CD4-positive, alpha-beta T cell treated with Interleukin-21 for 1 hour (primary cell): ENCODE measurements around the gene TMED8.
"Not testable (repeated sequence)": the region's sequence is repeated elsewhere in the genome, so short reads cannot be mapped to it uniquely, and the experiment has no call there.

Experiments
- DNase-seq: peaks from one replicate; pipeline ENCODE4 v3.0.0-alpha.2; 2020

TMED8 gene

DNA sequence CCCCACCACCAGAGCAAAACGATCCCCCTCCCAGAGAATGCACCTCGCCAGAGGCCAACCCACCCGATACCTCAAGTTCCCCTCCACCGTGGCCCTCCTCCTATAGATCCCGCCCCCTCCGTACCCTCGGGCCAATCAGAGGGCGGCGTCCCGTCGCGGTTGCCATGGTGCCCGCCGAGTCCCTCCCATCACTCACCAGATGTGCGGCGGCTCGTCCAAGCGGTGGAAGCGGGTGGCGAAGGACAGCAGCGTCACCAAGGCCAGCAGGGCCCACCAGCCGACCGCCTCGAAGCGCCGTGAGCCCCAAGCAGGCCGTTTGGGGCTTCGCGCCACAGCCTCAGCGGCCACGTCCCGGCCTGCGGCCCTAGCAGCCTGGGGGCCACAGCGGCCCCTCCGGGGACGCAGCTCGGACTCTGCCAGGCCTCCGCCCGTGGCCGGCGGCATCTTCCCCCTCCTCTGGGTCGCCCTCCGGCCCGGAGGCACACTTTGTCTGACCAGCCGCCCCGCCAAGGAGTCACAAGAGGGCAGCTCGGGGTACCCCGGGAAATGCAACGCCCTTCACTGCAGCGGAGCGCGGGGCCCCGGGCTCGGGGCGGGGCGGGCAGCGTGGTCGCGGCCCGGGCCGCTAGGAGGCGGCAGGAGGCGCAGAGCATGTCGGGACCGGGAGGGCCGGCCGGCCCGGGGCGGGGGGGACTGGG is 56.5 kb downstream of the TMED8 start, which contains the start of gene POMT2:
Gene POMT2, minus strand, starts transcription at position 646 of the 698 bp plus-strand sequence. Its CDS starts 202 bp downstream, at position 444.
- DNase-seq: peak; percentile 93

DNA sequence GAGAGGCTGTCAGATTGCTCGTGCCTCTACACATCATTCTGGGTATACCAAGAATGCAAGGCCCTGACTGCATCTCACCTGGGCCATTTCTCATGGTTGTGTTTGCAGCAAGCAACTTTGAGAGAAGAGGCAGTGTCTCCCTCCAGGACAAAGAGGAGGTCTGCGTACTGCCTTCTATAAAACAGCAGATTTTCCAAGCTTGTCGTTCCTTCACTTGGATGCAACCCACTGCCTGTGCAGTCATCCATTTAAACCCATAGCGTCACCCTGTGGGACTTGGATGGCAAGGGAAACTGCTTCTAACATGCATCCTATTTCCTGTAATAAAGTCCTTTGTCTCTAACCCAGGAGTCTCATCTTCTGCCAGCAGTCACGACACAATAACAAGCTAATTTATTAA is 57.5 kb downstream of the TMED8 start:
- DNase-seq: no peak

DNA sequence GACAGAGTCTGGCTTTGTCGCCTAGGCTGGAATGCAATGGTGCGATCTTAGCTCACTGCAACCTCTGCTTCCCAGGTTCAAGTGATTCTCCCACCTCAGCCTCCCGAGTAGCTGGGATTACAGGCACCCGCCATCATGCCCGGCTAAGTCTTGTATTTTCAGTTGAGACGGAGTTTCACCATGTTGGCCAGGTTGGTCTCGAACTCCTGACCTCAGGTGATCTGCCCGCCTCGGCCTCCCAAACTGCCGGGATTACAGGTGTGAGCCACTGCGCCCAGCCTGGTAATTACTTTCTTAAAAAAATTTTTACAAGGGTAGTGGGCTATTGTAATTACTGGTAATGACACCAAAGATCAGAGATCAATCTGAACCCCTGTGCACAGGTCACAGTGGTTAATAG is 58.1 kb downstream of the TMED8 start:
- DNase-seq: not testable (repeated sequence)

DNA sequence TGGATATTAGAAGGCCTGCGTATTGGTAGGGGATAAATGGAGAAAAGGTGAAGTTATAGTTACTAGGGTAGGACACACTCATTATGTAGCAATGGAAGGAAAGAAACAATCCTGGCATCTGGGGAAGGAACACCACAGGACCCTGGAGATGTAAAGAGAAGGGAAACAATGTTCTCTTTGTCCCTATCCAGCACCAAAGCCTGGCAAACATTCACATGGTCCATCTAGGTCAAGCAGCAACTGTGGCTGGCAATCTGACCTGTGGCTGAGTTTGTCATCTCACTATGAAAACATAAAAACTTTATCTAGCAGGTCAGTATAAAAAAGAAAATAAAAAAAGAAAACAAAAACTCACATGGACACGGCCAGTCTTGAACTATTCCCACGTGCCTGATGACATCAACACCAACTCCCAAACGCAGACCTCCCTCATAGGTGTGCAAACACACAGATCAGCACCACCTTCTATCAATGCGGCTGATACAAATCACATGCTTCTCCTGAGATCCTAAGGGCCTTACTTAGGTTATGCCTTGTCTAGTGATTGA is 58.8 kb downstream of the TMED8 start:
- no peak for DNase-seq

DNA sequence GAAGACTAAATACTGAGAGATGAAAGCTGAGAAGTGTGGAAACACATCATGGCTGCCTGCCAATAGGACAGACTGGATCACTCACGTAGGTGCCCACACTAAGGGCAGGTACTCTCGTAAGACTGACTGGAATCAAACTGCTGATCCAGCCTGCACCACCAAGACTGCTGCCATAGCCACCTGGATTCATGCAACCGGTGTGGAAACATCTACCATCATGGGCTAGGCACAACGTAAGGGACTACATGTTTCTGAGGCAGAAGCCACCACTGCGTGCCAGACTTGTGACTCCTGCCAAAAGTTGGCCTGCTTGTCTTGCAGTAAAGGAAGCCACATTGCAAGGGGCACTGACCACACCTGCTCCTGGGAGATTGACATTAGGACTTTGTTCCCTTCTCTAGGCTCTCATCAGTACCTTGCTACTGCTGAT is 60.0 kb downstream of the TMED8 start:
- DNase-seq: no peak

- DNase-seq: no peak
Measured at GRCh38 chr14:77316195-77316505, 60.7 kb downstream of the TMED8 start.

DNA sequence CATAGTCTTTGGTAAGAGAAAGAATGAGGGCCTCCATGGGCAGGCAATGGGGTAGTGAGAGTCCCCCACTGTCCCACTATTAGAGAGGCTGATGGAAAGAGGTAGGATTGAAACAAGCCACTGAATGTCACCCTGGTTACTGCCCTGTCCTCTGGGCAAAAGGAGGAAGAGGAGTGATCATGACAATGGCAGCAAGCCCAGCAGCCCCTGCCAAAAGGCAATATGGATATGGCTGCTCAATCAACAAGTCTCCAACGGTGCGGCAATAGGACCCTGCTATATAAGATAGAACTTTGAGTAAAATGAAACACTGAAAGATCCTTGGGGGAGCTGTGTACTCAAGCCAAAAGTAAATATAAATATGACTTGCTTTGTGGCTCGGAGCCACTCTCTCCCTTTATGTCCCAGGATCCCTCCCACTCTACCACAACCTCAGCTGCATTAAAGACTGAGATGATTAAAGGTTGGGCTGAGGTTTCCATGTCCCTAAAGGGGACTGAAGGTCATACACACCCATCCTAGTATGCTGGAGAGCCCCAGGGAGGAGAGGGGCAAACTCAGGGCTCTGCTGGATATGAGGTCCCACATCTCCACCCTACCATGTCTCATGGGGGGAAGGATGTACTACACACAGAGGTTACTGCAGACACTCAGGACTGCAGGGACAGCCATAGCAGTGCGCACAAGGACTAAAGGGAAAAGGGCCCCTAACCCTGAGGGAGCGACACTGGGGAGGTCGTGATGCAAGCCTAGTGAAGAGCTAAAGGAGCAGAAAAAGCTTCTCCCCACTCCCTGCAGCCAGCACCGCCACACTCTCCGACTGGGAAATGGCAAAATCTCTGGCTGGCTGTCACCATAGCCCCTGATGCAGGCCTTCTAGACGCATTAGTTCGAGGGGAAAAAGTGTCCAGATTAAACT is 62.1 kb downstream of the TMED8 start:
- no peak for DNase-seq

DNA sequence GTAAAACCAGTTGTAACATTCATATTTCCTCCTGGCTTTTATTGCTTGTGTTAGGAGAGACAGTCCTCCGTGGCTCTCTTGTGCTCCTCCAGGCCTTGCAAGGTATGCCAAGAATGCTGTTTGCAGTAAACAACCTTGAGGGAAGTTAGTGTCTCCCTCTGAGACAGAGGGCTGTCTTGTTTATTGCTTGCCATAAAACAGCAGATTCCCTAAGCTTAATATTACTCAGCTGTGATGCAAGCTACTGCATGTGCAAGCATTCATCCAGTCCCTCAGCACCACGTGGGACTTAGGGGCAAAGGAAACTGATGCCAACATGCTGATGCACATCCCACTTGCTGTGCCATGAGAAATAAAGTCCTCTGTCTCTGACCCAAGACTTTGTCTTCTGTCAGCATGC is 62.9 kb downstream of the TMED8 start:
- no peak for DNase-seq

DNA sequence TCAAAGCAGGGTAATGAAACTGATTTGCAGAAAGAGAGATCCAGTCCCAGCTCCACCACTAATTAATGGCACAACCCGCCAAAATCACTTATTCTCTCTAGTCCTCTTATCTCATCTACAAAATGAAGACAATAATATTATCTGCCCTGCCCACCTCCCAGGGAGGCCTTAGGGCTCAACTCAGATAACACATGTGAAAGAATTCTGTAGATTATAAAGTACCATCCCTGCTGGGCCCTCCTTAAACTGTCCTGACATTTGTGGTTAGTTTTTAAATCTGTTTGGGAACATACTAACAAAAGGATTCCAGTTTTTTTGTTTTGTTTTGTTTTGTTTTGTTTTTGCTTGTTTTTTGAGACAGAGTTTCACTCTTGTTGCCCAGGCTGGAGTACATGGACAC is 63.5 kb downstream of the TMED8 start:
- DNase-seq: no peak

- DNase-seq: no peak
Measured at GRCh38 chr14:77311217-77311616, 65.7 kb downstream of the TMED8 start.

- no peak for DNase-seq
Measured at GRCh38 chr14:77310026-77310425, 66.9 kb downstream of the TMED8 start.

DNA sequence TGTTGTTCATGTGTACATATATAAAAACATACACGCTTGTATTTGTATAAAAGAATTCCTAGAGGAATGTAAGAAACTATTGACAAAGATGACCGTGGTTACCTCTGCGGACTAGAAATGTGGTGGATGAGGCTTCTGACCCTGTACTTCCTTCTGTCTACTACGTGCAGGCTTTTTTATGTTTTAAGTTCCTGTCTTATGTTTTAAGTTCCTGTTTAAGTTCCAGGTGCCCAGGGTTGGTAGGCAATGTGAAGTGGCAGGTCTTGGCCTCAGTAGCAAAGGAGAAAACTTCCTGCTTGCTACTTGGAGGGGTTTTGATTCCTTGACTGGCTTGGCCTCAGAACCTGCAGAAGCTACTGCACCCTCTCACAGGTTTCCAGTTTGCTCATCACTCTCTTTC is 67.8 kb downstream of the TMED8 start:
- DNase-seq: no peak

GRCh38 chr14:77306851-77307496 is 69.9 kb downstream of the TMED8 start:
- DNase-seq: no peak

- DNase-seq: no peak
Measured at GRCh38 chr14:77306416-77306815, 70.5 kb downstream of the TMED8 start.

- no peak for DNase-seq
Measured at GRCh38 chr14:77305696-77306095, 71.2 kb downstream of the TMED8 start.

GRCh38 chr14:77303417-77304156 is 73.3 kb downstream of the TMED8 start:
- DNase-seq: no peak

DNA sequence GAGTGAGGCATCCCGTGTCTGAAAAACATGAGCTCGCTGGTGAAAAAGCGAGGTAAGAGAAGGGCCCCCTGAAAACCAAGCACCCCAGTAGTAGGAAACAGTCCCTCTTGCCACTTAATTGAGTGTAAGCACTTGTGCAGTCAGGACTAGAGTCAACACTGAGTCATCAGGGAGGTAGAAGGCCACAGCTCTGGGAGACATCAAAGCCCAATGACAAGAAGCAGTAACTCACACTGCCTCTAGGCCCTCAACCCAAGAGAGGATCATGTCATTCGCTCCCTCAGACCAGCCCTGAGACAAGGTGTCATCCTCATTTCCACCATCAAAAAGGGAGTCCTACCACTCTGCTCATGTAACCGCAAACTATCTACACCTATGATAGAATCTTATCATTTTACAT is 74.0 kb downstream of the TMED8 start:
- DNase-seq: no peak

DNA sequence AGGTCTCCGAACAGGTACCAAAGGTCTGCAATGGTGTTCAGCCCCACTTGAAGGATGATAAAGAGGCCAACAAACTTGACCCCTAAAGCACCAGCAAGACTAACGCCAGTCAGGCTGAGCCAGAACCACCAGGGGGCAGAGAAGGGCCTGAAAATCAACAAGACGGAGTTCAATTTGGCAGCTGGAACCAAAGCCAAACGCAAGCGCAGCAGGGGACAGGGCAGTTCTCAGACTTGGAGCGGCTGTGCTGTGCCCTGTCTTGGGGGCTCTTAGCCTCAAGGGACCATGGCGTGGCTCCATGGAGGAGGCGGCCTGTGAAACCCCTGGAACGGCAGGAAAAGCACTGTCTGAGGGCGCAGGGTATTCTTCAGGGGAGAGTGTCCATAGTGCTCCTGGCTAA is 75.8 kb downstream of the TMED8 start:
- DNase-seq: peak; percentile 43

DNA sequence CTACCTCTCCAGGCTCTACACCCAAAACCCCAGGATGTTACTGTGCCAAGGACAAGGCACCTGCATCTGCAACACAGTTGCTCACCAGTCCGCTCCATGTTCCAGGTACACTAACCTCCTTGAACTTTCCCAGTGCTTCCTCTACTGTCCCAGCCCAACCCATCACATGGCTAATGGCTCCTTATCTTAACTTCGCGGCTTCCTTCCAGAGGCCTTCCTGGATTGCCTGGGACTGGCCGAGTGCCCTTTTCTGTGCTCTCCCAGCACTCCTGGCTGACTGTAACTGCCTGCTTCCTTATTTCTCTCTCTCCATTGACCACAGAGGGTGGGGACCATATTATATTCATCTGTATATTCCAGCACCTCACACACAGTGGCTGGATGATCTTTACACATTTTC is 77.1 kb downstream of the TMED8 start:
- no peak for DNase-seq

- DNase-seq: no peak
Measured at GRCh38 chr14:77296906-77297305, 80.0 kb downstream of the TMED8 start.

GRCh38 chr14:77296155-77296554 is 80.7 kb downstream of the TMED8 start:
- no peak for DNase-seq

DNA sequence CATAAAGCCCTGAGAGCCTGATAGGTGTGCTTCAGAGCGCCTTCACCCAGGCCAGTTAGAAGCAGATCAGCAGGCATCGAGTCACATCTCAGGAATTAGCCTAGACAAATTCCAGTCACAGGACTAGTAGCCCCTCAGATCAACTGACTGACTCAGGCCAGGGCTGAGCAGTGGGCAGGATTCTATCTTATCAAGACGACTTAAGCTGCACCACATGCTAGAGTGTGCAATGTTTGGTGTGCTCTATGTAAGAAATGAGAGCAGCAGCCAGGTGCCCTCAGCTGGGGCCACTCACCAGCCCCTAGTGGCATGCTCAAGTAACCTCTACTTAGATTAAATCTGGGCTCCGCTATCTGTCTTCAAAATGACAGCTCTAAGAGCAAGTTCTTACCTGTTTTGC is 86.2 kb downstream of the TMED8 start:
- no peak for DNase-seq

- no peak for DNase-seq
Measured at GRCh38 chr14:77286576-77286975, 90.3 kb downstream of the TMED8 start.
